Measurements from ENCODE around the gene PTH2R.
"Not testable (repeated sequence)": the region's sequence is repeated elsewhere in the genome, so short reads cannot be mapped to it uniquely, and the experiment has no call there.

The PTH2R gene

DNA sequence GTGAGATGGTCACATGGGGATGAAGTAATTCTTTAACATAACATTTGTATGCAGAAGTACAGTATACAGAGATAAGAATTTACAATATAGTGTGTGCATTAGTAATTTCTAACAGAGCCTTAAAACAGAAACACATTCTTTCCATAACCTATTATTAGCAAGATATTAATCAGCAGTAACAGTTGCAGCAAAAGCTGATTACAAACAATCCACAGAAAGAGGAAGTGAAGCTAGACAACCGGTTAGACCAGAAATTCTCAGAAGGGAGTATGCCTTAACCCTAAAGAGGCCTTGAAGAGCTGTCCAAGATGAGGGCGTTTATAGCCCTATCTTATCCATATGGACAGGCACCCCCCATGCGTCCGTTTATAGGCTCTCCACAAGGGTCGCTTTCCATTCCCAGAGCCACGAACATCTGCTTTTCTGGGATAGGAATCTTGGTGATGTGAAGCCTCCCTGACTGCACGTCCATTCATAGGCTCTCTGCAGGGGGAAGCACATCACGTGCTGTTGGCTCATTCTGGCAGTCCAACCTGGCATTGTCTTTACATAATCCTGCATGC lies 75.9 kb downstream of the PTH2R start:
- DNase-seq (ENCODE audit: low read depth, low spot score), result not testable (repeated sequence)

DNA sequence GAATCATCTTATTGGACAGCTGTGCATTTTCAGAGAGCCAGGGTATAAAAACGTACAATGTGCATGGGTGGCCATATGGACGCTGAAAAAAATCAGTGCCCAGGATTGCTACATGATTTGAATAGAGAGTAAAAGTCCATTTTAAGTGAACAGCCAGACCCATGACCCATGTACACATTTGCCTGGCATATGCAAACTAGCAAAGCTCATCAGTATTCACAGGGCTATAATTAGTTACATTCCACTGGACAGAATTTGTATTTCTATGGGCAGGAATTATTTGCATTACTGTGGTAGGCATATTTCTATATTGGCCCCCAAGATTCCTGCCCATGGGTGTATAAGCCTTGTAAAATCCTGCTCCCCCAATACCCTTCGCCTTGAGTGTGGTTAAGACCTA lies 78.8 kb downstream of the PTH2R start:
- no peak for DNase-seq (ENCODE audit: low read depth, low spot score)

DNA sequence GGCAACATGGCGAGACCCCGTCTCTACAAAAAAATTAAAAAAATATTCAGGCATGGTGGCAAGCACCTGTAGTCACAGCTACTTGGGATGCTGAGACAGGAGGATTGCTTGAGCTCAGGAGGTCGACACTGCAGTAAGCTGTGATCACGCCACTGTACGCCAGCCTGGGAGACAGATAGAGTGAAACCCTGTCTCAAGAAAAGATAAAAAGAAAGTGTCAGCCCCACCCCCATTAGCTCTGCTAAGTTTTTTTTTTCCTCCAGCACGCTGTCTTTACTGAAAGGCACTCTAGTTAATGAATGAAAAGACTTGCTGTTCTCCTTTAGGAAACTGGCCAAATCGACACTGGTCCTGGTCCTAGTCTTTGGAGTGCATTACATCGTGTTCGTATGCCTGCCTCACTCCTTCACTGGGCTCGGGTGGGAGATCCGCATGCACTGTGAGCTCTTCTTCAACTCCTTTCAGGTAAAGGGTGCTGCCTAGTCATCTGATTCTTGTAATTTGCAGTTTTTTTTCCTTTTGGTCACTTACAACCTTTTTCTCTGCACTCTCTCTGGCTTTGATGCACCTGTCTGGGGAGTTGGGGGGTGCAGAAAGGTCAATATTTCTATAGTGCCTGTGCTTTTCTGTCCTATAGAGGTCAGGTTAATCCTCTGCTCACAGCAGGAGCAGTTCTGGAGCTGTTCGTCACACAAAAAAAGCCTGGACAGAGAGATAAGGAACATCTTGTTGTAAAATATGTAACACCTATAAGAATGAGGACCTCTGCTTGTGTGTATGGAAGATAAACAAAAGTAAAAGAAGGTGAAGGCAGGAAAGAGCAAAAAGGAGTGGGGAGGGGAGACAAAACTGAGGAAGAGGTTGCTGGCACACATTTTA lies 82.3 kb downstream of the PTH2R start:
- no peak for DNase-seq (ENCODE audit: low read depth, low spot score)

DNA sequence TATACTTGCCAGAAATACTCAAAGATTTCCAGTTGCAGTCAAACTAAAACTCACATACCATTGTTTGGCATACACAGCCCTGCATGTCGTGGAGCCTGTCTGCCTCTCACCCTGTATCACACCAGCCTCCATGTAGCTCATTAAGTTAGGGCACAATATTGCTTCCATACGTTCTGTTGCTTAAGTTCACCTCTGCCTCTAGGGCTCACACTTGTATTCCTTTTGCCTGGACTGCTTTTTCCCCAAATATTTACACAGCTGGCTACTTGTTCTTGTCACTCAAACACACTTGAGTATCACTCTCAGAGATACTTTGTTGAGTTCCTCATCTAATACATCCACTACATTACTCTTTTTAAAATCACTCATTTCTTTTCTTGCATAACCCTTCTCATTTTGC lies 83.1 kb downstream of the PTH2R start:
- no peak for DNase-seq (ENCODE audit: low read depth, low spot score)

DNA sequence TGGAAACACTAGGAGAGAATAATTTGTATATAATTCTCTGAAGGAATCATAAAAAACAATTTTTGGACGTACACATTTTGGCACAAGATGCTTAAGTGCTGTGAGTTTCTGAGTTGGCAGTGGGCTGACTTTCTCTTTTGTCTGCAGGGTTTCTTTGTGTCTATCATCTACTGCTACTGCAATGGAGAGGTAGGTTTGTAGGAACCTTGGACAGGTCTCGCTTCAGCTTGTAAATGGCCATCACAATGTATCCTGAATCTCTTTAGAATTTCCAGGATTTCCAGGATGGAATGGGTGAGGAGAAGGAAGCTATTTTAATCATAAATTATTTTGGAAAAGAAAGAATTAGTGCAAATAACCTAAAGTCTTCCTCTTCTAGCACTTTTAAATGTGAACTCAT lies 83.9 kb downstream of the PTH2R start:
- no peak for DNase-seq (ENCODE audit: low read depth, low spot score)

DNA sequence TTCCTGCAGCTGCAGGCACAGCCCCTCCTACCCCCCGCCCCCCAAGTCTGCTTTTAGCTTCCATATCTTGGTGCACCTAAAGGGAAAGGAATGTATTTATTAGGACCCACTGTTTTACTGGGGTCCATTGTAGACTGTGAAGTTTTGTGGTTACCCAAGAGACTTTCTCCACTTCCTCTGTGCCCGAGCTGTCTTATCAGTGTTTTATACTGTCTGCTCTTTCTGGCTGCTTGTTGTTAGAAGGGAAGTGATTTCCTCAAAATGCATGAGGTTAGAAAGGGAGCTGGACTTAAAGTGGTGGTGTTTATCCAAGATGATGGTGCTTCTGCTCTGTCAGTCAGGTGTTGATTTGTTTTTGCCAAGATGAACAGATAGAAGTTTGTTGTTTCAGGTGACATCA lies 85.0 kb downstream of the PTH2R start:
- DNase-seq (ENCODE audit: low read depth, low spot score), result no peak

DNA sequence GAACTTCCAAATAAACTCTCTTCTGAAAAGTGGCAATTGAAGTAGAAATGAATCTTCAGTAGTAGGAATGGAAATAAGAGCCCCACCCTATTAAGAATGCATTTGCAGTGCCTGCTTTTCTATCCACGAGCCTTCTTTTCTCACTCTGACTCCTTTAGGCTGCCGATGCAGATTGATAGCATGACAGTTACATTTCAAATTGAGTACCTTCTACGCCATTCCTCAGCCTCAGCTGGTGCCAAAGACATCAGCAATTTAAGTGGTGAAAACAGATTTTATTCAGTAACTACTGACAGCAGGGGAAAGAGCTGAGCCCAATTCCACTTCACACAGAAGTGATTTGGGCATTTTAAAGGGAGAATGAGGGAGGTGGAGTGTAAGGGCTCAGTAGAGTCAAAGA lies 85.5 kb downstream of the PTH2R start:
- no peak for DNase-seq (ENCODE audit: low read depth, low spot score)

DNA sequence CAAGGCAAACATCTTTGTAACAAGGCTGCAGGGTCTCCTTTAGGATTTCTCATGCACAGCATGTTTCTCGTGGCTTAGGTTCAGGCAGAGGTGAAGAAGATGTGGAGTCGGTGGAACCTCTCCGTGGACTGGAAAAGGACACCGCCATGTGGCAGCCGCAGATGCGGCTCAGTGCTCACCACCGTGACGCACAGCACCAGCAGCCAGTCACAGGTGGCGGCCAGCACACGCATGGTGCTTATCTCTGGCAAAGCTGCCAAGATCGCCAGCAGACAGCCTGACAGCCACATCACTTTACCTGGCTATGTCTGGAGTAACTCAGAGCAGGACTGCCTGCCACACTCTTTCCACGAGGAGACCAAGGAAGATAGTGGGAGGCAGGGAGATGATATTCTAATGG lies 86.6 kb downstream of the PTH2R start:
- DNase-seq (ENCODE audit: low read depth, low spot score), result no peak

DNA sequence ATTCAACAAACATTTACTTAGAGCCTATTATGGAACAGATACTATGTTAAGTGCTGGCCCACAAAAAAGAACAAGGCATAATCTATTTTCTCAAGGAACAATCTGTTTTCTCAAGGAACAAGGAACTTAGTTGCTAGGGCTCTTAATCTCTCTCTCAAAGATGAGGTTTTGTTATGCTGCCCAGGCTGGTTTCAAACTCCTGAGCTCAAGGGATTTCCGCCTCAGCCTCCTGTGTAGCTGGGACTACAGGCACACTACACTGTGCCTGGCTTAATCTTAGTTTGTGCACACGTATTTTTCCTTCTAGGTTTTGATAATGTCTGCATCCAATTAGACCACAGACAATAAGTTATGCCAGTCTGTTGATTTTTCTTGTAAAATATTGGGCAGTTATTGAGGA lies 89.5 kb downstream of the PTH2R start:
- DNase-seq (ENCODE audit: low read depth, low spot score), result no peak

DNA sequence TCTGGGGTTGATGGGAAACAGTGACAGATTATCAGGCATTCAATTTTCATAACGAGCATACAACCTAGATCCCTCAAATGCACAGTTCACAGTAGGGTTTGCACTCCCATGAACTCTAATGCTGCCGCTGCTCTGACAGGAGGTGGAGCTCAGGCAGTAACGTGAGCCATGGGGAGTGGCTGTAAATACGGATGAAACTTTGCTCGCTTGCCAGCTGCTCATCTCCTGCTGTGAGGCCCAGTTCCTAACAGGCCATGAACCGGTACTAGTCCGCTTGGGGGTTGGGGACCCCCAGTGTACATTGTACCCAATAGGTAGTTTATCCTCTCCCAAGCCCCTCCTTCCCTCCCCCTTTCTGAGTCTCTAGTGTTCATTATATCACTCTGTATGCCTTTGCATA lies 94.6 kb downstream of the PTH2R start:
- DNase-seq (ENCODE audit: low read depth, low spot score), result no peak

DNA sequence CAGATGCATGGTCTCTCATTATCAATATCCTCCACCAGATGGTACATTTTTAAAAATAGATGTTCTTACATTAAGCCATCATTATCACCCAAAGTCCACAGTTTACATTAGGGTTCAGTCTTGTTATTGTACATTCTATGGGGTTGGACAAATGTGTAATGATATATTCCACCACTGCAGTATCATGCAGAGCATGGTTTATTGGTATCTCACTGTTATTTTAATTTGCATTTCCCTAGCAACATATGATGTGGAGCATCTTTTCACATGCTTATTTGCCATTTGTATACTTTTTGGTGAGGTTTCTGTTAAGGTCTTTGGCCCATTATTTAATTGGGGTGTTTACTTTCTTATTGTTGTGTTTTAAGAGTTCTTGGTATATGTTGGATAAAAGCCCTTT lies 95.7 kb downstream of the PTH2R start:
- DNase-seq (ENCODE audit: low read depth, low spot score), result no peak

DNA sequence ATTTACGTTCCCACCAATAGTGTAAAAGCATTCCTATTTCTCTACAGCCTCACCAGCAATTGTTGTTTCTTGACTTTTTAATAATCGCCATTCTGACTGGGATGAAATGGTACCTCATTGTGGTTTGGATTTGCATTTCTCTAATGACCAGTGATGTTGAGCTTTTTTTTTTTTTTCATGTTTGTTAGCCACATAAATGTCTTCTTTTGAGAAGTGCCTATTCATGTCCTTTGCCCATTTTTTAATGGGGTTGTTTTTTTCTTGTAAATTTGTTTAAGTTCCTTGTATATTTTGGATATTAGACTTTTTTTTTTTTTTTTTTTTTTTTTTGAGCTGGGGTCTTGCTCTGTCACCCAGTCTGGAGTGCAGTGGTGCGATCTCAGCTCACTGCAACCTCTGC lies 98.8 kb downstream of the PTH2R start:
- not testable (repeated sequence) for DNase-seq (ENCODE audit: low read depth, low spot score)

DNA sequence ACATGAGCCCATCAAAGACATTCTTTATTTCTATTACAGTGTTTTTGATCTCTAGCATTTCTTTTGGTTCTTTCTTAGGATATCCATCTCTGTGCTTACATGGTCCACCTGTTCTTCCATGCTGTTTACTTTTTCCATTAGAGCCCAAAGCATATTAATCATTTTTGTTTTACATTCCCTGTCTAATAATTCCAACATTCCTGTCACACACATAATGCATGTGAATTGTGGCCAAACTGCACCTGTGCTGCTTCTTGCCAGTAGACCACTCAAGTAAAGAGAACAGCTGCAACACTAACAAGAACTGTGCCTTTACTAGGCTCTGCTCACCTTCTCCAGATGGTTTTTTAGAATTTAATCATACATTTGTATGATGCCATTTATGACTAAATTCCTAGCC lies 103.0 kb downstream of the PTH2R start:
- DNase-seq (ENCODE audit: low read depth, low spot score), result no peak

DNA sequence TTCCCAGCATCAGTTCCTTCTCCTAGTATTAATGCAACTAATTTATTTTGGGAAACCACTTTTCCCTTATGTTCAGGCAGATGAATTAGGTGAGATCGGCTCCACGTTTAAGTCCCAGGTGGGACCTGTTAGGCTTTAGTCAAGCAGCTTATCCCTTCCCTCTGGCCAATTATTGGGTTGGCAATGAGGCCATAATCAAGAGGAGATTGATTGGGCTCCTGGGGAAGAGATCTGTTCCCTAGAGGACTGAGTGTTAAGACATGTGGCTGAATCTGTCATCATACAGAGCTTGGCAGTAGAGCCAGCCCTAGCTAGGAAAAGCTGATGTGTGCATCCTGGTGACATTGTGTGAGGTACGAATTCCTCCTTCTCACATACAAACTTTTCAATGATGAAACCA lies 104.4 kb downstream of the PTH2R start:
- no peak for DNase-seq (ENCODE audit: low read depth, low spot score)

DNA sequence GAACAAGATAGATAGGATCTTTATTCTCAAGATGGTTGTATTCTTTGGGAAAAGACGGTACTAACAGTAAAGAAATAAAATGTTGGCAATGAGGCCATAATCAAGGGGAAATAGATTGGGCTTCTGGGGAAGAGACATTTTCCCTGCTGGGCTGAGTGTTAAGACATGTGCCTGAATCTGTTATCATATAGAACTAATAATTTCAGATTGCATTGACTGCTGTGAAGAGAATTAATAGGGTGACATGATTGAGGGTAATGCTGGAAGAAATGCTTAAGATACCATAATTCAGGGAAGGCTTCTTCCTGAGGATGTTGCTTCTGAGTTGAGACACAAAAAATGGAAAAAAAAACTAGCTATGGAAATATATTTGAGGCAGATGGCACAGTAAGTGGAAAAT lies 105.0 kb downstream of the PTH2R start:
- DNase-seq (ENCODE audit: low read depth, low spot score), result no peak

DNA sequence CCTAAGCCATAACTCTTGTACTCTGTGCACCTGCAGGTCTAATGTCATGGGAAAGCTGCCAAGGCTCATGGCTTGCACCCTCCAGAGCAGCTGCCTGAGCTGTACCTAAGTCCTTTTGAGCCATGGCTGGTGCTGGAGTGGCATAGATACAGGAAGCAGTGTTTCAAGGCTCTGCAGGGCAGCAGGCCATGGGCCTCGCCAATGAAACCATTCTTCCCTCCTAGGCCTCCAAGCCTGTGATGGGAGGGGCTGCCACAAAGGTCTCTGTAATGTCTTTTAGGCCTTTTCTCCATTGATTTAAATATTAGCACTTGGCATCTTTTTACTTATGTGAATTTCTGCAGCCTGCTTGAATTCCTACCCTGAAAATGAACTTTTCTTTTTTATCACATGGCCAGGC lies 108.5 kb downstream of the PTH2R start:
- DNase-seq (ENCODE audit: low read depth, low spot score), result no peak

DNA sequence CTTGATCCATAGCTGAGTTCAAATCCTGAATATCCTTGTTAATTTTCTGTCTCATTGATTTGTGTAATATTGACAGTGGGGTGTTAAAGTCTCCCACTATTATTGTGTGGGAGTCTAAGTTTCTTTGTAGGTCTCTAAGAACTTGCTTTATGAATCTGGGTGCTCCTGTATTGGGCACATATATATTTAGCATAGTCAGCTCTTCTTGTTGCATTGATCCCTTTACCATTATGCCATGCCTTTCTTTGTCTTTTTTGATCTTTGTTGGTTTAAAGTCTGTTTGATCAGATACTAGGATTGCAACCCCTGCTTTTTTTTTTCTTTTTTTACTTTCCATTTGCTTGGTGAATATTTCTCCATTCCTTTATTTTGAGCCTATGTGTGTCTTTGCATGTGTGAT lies 116.5 kb downstream of the PTH2R start:
- not testable (repeated sequence) for DNase-seq (ENCODE audit: low read depth, low spot score)

DNA sequence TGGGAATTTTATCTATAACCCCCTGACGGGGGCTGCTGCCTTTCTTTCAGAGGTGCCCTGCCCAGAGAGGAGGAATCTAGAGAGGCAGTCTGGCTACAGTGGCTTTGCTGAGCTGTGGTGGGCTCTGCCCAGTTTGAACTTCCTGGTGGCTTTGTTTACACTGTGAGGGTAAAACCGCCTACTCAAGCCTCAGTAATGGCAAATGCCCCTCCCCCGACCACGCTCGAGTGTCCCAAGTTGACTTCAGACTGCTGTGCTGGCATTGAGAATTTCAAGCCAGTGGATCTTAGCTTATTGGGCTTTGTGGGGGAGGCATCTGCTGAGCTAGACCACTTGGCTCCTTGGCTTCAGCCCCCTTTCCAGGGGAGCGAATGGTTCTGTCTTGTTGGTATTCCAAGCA lies 118.6 kb downstream of the PTH2R start:
- not testable (repeated sequence) for DNase-seq (ENCODE audit: low read depth, low spot score)

DNA sequence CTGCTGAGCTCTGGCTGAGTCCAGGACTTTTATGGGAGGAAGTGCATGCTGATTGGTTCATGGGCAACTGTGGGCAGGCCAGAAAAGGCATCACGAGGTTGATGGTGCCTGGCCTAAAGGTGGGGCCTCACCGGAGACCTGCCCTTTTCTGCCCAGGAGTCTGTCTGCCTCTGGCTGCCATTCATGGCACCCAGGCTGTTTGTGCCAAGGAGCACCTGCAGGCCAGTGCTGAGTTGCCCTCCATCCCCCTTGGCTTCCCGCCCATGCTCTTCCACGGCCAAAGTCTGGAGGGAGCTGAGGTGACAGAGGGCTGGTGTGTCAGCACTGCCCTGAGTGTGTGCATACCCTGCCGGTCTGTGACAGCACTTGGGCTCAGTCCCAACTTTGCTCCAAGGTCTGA lies 123.2 kb downstream of the PTH2R start:
- DNase-seq (ENCODE audit: low read depth, low spot score), result no peak

DNA sequence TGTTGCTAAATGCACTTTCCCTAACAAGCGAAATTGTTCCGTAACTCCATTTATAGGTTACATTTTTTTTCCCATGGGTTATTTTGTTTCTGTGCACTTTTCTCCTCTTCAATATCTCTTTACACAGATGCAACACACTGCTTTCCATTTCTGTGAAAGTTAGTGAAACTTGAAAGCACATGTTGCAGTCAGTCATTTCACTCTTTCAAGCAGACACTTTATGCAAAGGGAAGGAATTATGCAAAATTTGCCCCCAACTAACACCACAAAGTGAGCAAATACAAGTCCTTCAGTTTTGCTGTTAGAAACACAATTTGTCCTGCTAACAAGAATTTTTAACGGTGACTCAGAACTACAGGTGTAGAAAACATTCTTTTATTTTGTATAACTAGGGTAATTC lies 124.8 kb downstream of the PTH2R start:
- DNase-seq (ENCODE audit: low read depth, low spot score), result no peak

DNA sequence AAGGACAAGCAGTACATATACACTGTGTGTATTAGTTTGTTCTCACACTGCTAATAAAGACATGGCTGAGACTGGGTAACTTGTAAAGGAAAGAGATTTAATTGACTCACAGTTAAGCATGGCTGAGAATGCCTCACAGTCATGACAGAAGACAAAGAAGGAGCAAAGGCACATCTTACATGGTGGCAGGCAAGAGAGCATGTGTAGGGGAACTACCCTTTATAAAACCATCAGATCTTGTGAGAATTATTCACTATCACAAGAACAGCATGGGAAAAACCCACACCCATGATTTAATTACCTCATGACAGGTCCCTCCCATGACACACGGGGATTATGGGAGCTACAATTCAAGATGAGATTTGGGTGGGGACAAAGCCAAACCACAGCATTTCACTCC lies 129.0 kb downstream of the PTH2R start:
- not testable (repeated sequence) for DNase-seq (ENCODE audit: low read depth, low spot score)

DNA sequence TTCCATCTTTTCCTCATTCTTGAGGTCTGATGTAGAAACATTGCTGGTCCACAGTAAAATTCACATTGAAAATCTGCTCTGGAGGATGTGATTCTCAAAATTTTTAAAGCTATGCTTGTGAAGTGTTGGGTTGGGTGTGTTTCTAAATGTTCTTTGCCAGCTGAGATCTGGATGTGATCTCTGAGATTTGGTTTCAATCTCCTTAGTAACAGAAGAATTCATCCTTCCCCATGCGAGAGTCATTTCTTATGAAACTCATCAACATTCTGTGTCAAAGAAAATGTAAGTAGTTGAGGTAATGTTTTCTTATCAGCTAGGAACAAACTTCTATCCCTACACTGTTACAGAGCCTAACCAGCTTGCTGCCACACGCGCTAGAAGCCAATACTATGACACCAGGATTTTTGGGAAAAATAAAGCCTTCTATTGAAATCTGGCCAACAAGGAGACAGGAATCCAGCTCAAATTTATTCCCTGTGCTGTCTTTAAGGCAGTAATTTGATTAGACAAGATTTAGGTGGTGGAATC lies 134.9 kb downstream of the PTH2R start:
- DNase-seq (ENCODE audit: low read depth, low spot score), result no peak

DNA sequence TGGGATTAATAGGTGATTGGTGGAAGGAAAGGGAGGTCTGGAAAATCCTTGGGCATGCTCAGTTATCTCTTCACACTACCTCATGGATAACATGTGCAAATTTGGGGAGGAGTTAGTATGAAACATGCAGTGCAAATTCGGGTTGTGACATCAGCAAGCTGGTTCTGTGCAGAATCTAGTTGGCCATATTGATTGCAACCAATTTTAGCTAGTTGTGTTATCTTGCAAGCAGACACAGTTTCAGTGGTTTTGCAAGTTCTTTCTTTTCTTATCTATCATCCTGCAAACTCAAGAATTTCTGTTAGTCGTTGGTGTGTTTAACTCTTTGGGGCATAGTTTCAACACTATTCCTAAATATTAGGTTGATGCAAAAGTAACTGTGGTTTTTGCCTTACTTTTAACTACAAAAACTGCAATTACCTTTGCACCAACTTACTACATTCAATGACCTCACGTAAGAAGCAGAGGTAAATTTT lies 135.4 kb downstream of the PTH2R start:
- DNase-seq (ENCODE audit: low read depth, low spot score), result no peak

Measured in smooth muscle cell of the brain vasculature (primary cell).